Measurements from ENCODE around the gene ALPK3.

The ALPK3 gene

GRCh38 chr15:84846269-84846668 is 29.1 kb downstream of the ALPK3 start:
- DNase-seq = no peak

- DNase-seq = no peak
These were observed 30.2 kb downstream of the ALPK3 start for GRCh38 chr15:84847382-84847781.

GRCh38 chr15:84852212-84852611 is 35.1 kb downstream of the ALPK3 start:
- DNase-seq = no peak

GRCh38 chr15:84855136-84855535 is 38.0 kb downstream of the ALPK3 start:
- DNase-seq = no peak

GRCh38 chr15:84855765-84856164 is 38.6 kb downstream of the ALPK3 start:
- no peak for DNase-seq

GRCh38 chr15:84856731-84857417 is 39.7 kb downstream of the ALPK3 start:
- DNase-seq = no peak

- DNase-seq = no peak
These were observed 40.4 kb downstream of the ALPK3 start for GRCh38 chr15:84857418-84858004.

- DNase-seq = no peak
These were observed 41.1 kb downstream of the ALPK3 start for GRCh38 chr15:84858231-84858630.

- DNase-seq = no peak
These were observed 42.0 kb downstream of the ALPK3 start for GRCh38 chr15:84859144-84859543.

- no peak for DNase-seq
These were observed 42.5 kb downstream of the ALPK3 start for GRCh38 chr15:84859651-84860050.

- DNase-seq = no peak
These were observed 44.6 kb downstream of the ALPK3 start for GRCh38 chr15:84861781-84862180.

- DNase-seq = no peak
These were observed 45.2 kb downstream of the ALPK3 start for GRCh38 chr15:84862214-84862975.

GRCh38 chr15:84863565-84864443 is 46.6 kb downstream of the ALPK3 start:
- DNase-seq = no peak

GRCh38 chr15:84864444-84864795 is 47.3 kb downstream of the ALPK3 start:
- DNase-seq = no peak

- no peak for DNase-seq
These were observed 48.0 kb downstream of the ALPK3 start for GRCh38 chr15:84865074-84865569.

GRCh38 chr15:84868037-84868880 is 51.1 kb downstream of the ALPK3 start:
- DNase-seq = no peak

- no peak for DNase-seq
These were observed 52.4 kb downstream of the ALPK3 start for GRCh38 chr15:84869510-84869909.

GRCh38 chr15:84871428-84871985 is 54.4 kb downstream of the ALPK3 start:
- DNase-seq = no peak

GRCh38 chr15:84872009-84872910 is 55.1 kb downstream of the ALPK3 start:
- DNase-seq = no peak

- no peak for DNase-seq
These were observed 56.8 kb downstream of the ALPK3 start for GRCh38 chr15:84873997-84874396.
